AG04450 (cell line): ENCODE results near the gene GRID1. TPM values are rescaled to one million over a fixed set of nuclear protein-coding genes. Genes with fewer than 3 reads are reported as not detected.

ENCODE experiments used
- CTCF ChIA-PET: fragments of 300-600, 350-600 bp; formaldehyde crosslinking; extraction: SDS; loops from one replicate; lab custom pipeline; 2022; ENCODE audit warnings: antibody characterized with exemption, inconsistent platforms; lab: Charles Lee
- POLR2A ChIA-PET: fragments of 350-600 bp; formaldehyde crosslinking; extraction: SDS; loops from one replicate; lab custom pipeline; 2021; ENCODE audit warnings: antibody characterized with exemption, inconsistent platforms; lab: Yijun Ruan, JAX
- DNase-seq: peaks from one replicate; pipeline ENCODE4 v3.0.0-alpha.2; 2011; ENCODE audit warnings: low read depth, low spot score
- H3K27ac ChIP-seq: one replicate; pipeline ENCODE4 v1.5.1; 2012; ENCODE audit warnings: low read depth, low read length, control low read depth
- H3K27me3 ChIP-seq: one replicate; pipeline ENCODE4 v1.6.0; 2012; ENCODE audit warnings: low read length; ENCODE audit not compliant: control insufficient read depth, insufficient read depth
- H3K4me3 ChIP-seq: 2 replicates; pipeline ENCODE4 v1.5.1; 2011; ENCODE audit warnings: mild to moderate bottlenecking, low read depth, low read length, control low read depth
- H3K9me3 ChIP-seq: 2 replicates; pipeline ENCODE4 v1.5.1; 2012; ENCODE audit warnings: low read length; ENCODE audit not compliant: control insufficient read depth, insufficient read depth
- polyA plus RNA-seq: library from polyadenylated mRNA; depleted of rRNA; stranded (reverse); fragments of >200 nt; gene quantifications from 2 replicates; pipeline ENCODE4 v1.2.3, GENCODE V29; 2011
- TF ChIP-seq, protein P1 (sequence below): IDR thresholded peaks from 2 replicates; pipeline ENCODE4 v1.5.1; 2011; ENCODE audit warnings: low read depth, low read length, control low read depth, inconsistent platforms

GRID1 gene
- polyA plus RNA-seq, 1 experiment, result not detected

DNA sequence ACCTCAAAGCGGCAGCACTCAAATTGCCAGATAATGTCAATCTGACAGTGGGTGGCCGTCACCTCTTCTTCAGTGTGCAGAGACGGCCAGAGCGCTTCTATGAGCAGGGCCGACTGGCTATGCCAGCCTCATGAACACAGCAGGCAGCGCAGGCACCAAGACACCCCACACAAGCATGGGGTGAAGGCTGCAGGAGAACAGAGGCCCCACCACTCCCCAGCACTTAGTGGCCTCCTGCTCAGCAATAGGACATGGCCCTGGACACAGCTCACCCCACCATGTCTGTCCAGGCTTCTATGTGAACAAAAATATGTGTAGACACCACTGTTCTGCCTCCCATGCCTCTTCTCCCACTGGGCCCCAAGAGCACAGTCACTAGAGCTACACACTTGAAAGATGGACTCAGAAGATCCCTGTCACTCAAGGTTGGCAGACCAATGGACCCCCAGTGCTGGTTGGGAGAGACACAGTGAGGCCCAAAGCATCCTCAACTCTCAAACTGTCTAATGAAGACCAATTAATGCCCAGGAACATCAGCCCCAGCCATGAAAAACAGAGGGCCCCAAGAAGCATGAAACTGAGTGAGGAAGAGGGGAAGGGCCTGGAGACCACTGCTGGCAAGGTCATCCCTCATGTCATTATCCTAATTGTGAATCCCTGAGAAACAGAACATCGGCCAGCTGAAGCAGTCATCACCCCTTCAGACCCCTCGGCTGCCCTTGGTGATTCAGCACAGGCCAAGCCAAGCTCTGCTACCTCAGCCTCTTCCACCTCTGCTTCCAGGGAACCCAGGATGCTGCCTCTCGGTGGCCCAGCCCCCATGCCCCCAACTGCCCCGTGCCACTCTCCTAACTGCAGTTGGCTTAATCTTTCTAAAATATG lies 77.7 kb downstream of the GRID1 start:
- ChIA-PET POLR2A (no interaction called here), CTCF (no interaction called here)
- TF ChIP-seq, protein P1, sequence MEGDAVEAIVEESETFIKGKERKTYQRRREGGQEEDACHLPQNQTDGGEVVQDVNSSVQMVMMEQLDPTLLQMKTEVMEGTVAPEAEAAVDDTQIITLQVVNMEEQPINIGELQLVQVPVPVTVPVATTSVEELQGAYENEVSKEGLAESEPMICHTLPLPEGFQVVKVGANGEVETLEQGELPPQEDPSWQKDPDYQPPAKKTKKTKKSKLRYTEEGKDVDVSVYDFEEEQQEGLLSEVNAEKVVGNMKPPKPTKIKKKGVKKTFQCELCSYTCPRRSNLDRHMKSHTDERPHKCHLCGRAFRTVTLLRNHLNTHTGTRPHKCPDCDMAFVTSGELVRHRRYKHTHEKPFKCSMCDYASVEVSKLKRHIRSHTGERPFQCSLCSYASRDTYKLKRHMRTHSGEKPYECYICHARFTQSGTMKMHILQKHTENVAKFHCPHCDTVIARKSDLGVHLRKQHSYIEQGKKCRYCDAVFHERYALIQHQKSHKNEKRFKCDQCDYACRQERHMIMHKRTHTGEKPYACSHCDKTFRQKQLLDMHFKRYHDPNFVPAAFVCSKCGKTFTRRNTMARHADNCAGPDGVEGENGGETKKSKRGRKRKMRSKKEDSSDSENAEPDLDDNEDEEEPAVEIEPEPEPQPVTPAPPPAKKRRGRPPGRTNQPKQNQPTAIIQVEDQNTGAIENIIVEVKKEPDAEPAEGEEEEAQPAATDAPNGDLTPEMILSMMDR, result no peak
- no peak for DNase-seq
- Histone ChIP-seq H3K4me3 (no peak overlapping the region), H3K27me3 (no peaks in the 10 kb centered on the region), H3K9me3 (no peaks in the 10 kb centered on the region), H3K27ac (no peak overlapping the region)

DNA sequence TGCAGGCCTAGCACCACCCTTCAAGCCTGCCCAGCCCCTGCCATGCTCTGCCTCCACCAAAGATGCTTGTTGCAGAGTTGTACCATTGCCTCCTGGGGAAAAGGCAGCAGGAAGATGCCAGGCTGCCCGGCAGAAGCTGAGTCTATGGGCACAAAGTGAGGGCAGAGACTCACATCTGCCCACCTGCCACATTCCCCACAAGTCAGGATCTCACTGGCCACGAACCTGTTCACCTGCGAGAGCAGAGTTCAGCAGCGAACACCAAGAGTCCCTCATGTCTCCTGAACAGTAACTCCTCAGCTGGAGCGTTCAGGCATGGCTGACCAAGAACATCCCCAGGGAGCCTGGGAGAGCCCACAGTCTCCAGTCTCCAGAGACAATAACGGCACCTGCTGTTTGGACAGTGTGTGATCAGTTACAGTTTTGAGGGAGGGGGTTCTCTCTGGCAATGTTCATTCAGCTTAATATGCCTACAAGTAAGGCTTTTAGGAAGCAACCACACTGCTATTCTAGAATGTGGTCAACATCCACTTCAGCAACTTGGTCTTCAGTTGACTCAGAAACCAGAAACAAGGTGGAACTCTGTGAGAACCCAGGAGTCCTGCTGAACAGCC lies 78.5 kb downstream of the GRID1 start:
- no peaks in the 10 kb centered on the region for H3K27me3 ChIP-seq
- CTCF ChIA-PET, result no interaction called here
- no peak for DNase-seq
- TF ChIP-seq, protein P1, result no peak
- no peak overlapping the region for H3K4me3 ChIP-seq
- POLR2A ChIA-PET, result no interaction called here
- H3K9me3 ChIP-seq, result no peaks in the 10 kb centered on the region
- no peak overlapping the region for H3K27ac ChIP-seq

DNA sequence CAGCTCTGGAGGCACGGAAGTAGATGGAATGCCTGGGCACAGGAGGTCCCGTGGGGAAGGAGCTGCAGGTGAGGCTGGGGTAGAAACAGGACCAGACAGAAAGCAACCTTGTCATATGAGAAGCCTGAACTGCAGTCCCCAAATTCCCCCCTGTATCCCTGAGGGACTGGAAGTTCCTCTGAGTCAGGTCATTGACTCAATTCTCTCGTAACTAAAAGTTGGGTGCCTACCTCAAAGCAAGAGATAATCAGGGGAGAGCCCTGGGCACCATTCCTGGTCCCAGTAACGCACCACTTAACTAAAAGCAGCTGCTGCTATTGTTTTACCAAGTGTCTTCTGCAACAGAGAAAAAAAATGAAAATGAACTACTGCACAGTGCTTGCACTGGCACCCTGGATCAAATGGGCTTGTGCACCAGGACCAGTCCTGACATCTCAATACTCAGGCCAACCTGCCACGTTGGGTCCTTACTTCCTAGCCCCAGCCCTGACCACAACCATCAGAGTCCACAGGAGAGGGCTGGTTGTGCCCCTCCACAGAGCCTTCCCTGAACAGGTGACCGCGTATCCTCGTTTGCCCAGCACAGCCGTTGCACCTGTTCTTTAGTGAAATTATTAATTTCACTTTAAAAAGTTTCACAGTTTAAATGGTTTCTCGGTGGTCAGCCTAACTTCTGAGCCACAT lies 79.3 kb downstream of the GRID1 start:
- POLR2A ChIA-PET, result no interaction called here
- CTCF ChIA-PET, result no interaction called here
- no peak for DNase-seq
- TF ChIP-seq, protein P1, result no peak
- no peak overlapping the region for H3K4me3 ChIP-seq
- H3K27ac ChIP-seq, result no peak overlapping the region
- H3K27me3 ChIP-seq, result no peaks in the 10 kb centered on the region
- no peaks in the 10 kb centered on the region for H3K9me3 ChIP-seq

DNA sequence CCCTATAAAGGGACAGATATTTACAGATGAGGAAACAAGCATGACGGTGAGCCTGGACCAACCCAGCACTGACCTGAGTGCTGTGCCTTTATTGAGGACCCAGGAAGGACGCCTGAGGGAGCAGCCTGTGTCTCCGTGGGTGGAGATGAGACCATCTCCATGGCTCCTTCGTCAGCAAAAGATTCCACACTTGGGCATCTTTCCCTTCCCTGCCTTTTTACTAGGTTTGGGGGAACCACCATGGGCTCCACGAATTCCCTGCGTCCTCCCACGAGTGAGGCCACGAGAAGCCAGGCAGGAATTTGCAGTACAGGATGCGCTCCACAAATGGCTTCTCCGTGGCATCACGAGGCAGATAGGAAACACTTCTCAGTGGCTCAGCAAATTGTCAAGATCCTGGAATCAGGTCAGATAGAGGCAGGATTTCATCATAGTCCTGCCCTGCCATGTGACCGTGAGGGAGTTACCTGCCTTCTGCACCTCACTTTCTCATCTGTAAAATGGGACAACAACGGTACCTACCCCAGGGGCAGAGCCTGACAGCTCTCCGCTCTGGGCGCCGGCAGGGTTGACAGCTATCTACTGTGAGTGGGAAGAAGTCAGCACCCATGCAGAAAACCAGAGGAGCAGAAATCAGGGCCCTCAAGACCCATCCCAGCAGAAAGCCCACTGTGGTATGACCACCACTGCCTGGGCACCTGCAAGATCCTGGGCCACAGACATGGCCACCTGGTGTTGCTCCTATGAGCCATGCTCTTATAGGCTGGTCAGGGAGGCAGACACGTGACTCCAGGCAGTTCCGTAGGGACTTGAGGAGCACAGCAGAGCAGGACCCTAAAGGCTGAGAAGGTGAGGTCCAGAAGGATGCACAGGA lies 80.1 kb downstream of the GRID1 start:
- ChIA-PET CTCF (no interaction called here), POLR2A (no interaction called here)
- TF ChIP-seq, protein P1, result no peak

More for the DNA sequence above, 80.1 kb downstream of the GRID1 start:
- Histone ChIP-seq H3K9me3 (no peaks in the 10 kb centered on the region), H3K27me3 (no peaks in the 10 kb centered on the region), H3K27ac (no peak overlapping the region), H3K4me3 (no peak overlapping the region)
- no peak for DNase-seq
